ENCODE data around the gene TUFM.
A peak's percentile ranks its signal among the peaks of the same experiment; 100 is the strongest.
"Not testable (repeated sequence)": the region's sequence is repeated elsewhere in the genome, so short reads cannot be mapped to it uniquely, and the experiment has no call there.

TUFM gene

GRCh38 chr16:28837672-28838557 lies 8.2 kb downstream of the TUFM start:
- DNase-seq: no peak

- DNase-seq: no peak
Observed at GRCh38 chr16:28836761-28837064, 9.4 kb downstream of the TUFM start.

- no peak for DNase-seq
Observed at GRCh38 chr16:28835864-28836760, 10.0 kb downstream of the TUFM start.

GRCh38 chr16:28834873-28835863 lies 11.0 kb downstream of the TUFM start:
- DNase-seq: no peak

GRCh38 chr16:28834349-28834748 lies 11.8 kb downstream of the TUFM start:
- no peak for DNase-seq

- DNase-seq: no peak
Observed at GRCh38 chr16:28830531-28830930, 15.6 kb downstream of the TUFM start.

GRCh38 chr16:28829747-28830146 lies 16.4 kb downstream of the TUFM start:
- DNase-seq: no peak

- DNase-seq: no peak
Observed at GRCh38 chr16:28826141-28826540, 20.0 kb downstream of the TUFM start.

GRCh38 chr16:28824717-28824973 lies 21.5 kb downstream of the TUFM start:
- no peak for DNase-seq

- DNase-seq: peak; percentile 95
Observed at GRCh38 chr16:28823873-28824716, 22.1 kb downstream of the TUFM start.

- DNase-seq: no peak
Observed at GRCh38 chr16:28823291-28823872, 22.8 kb downstream of the TUFM start.

GRCh38 chr16:28822520-28823290 lies 23.4 kb downstream of the TUFM start, which contains the start of gene ATXN2L:
ATXN2L (plus strand) TSS chr16:28822999; CDS start chr16:28823260, 261 bp downstream.
- peak; percentile 90 for DNase-seq

GRCh38 chr16:28821874-28822519 lies 24.2 kb downstream of the TUFM start:
- DNase-seq: no peak

GRCh38 chr16:28820546-28820945 lies 25.6 kb downstream of the TUFM start:
- DNase-seq: not testable (repeated sequence)

- no peak for DNase-seq
Observed at GRCh38 chr16:28820016-28820415, 26.1 kb downstream of the TUFM start.

GRCh38 chr16:28807445-28808120 lies 38.6 kb downstream of the TUFM start:
- not testable (repeated sequence) for DNase-seq

- not testable (repeated sequence) for DNase-seq
Observed at GRCh38 chr16:28802235-28803019, 43.7 kb downstream of the TUFM start.

All from KG1 (cell line).